PFSK-1 (cell line): Measurements from ENCODE around the gene HCRTR2.

Experiments used
- POLR2AphosphoS5 ChIP-seq: IDR thresholded peaks from 2 replicates; pipeline ENCODE4 v1.6.1; 2012; ENCODE audit warnings: low read depth, mild to moderate bottlenecking, control low read depth, low read length, moderate library complexity
- SIN3A ChIP-seq: IDR thresholded peaks from 2 replicates; pipeline ENCODE4 v1.6.1; 2012; ENCODE audit warnings: mild to moderate bottlenecking, low read length, moderate library complexity, borderline replicate concordance; ENCODE audit not compliant: insufficient read depth
- TF ChIP-seq, protein P1 (sequence below), 2 experiments: IDR thresholded peaks; 2 replicates each; pipeline versions ENCODE4 v1.6.1 to v1.8.0; 2011 to 2012; ENCODE audit warnings: low read depth in 2 of 2, low read length in 2 of 2, control low read depth in 1 of 2, inconsistent platforms in 1 of 2, mild to moderate bottlenecking in 1 of 2, moderate library complexity in 1 of 2; ENCODE audit not compliant: insufficient read depth in 1 of 2

DNA sequence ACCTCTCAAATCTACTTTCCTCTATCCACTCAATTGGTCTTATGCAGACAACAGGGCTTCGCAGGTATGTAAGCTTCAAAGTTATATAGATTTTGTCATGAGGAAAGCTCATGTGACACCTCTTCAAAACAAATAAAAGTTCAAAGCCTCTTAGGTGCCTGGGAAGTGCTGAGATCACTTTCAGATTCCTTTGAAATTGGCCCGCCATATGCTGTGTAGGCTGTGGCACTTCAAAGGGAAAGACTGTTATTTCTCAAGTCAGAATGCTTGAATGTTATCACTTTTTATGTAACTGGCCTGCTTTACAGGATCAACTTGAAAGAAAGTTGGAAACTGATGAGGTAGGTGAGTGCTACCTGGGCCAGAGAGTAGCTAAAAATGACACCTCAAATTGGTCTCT lies 85.9 kb downstream of the HCRTR2 start:
- TF ChIP-seq, protein P1, sequence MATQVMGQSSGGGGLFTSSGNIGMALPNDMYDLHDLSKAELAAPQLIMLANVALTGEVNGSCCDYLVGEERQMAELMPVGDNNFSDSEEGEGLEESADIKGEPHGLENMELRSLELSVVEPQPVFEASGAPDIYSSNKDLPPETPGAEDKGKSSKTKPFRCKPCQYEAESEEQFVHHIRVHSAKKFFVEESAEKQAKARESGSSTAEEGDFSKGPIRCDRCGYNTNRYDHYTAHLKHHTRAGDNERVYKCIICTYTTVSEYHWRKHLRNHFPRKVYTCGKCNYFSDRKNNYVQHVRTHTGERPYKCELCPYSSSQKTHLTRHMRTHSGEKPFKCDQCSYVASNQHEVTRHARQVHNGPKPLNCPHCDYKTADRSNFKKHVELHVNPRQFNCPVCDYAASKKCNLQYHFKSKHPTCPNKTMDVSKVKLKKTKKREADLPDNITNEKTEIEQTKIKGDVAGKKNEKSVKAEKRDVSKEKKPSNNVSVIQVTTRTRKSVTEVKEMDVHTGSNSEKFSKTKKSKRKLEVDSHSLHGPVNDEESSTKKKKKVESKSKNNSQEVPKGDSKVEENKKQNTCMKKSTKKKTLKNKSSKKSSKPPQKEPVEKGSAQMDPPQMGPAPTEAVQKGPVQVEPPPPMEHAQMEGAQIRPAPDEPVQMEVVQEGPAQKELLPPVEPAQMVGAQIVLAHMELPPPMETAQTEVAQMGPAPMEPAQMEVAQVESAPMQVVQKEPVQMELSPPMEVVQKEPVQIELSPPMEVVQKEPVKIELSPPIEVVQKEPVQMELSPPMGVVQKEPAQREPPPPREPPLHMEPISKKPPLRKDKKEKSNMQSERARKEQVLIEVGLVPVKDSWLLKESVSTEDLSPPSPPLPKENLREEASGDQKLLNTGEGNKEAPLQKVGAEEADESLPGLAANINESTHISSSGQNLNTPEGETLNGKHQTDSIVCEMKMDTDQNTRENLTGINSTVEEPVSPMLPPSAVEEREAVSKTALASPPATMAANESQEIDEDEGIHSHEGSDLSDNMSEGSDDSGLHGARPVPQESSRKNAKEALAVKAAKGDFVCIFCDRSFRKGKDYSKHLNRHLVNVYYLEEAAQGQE (IDR thresholded peaks at IDR 0.05; ENCODE audit: insufficient read depth in 1 of 2, low read depth in 2 of 2, low read length in 2 of 2): no peak
- TF ChIP-seq POLR2AphosphoS5: no peak
- no peak for TF ChIP-seq SIN3A
